Adrenal gland (tissue), 12 donors: ENCODE measurements around the gene SHISAL2B. TPM values are rescaled to one million over a fixed set of nuclear protein-coding genes. Genes with fewer than 3 reads are reported as not detected.
"Not testable (repeated sequence)": the region's sequence is repeated elsewhere in the genome, so short reads cannot be mapped to it uniquely, and the experiment has no call there.

Experiments
- DNase-seq, 7 donors: peaks; one replicate each; pipeline ENCODE4 v3.0.0-alpha.2; 2019 to 2020
- H3K27ac ChIP-seq, 5 donors: fragments of 200-600 bp; sonication (generic) in 4 of 5; 1 replicate in 3 of 5; 2 replicates in 2 of 5; pipeline versions ENCODE4 v1.5.1 to v1.8.0; 2016 to 2020; ENCODE audit warnings: mild to moderate bottlenecking in 1 of 5
- H3K27me3 ChIP-seq: fragments of 200-600 bp; 2 replicates; pipeline ENCODE4 v1.8.0; 2021
- H3K36me3 ChIP-seq, 2 donors: fragments of 200-600 bp; replicated peaks in 1 of 2; 1 replicate in 1 of 2; 2 replicates in 1 of 2; pipeline versions ENCODE4 v1.5.1 to v1.8.0; 2018 to 2022
- H3K4me1 ChIP-seq, 2 donors: fragments of 200-600 bp; replicated peaks in 1 of 2; 1 replicate in 1 of 2; 2 replicates in 1 of 2; pipeline versions ENCODE4 v1.5.1 to v1.8.0; 2018 to 2021
- H3K4me3 ChIP-seq, 4 donors: fragments of 200-600 bp; sonication (generic) in 3 of 4; one replicate each; pipeline ENCODE4 v1.5.1; 2016 to 2018
- H3K9me3 ChIP-seq, 3 donors: fragments of 200-600 bp; sonication (generic) in 1 of 3; replicated peaks in 1 of 3; 1 replicate in 2 of 3; 2 replicates in 1 of 3; pipeline versions ENCODE4 v1.5.1 to v1.8.0; 2016 to 2021
- CTCF ChIP-seq, 6 experiments: fragments of 450-650 bp in 4 of 6; fragments of 200-600 bp in 2 of 6; sonication (generic) in 1 of 6; IDR thresholded peaks; 1 replicate in 5 of 6; 2 replicates in 1 of 6; pipeline versions ENCODE4 v1.5.1 to v1.8.0; 2016 to 2021; ENCODE audit warnings: antibody characterized with exemption in 6 of 6, mild to moderate bottlenecking in 2 of 6, moderate library complexity in 1 of 6
- POLR2A ChIP-seq, 2 donors: fragments of 450-650 bp; IDR thresholded peaks; one replicate each; pipeline ENCODE4 v1.6.1; 2017; ENCODE audit warnings: antibody characterized with exemption in 2 of 2, mild to moderate bottlenecking in 2 of 2, moderate library complexity in 1 of 2
- WGBS, 4 donors: extraction: QIAGEN DNeasy Blood & Tissue Kit in 2 of 4; methylation state at CpG; one replicate each; pipeline versions ENCODE4 v1.1.5 to v1.1.7; 2013 to 2017; 5-methylcytosine and 5-hydroxymethylcytosine counted together
- intact Hi-C, 2 donors: fragments of 100-400 bp; cut with DNase I; formaldehyde crosslinking; loops; one replicate each; pipeline versions ENCODE4 v1.14.1 to v1.15.0; 2022 to 2023
- polyA plus RNA-seq, 3 donors: library from polyadenylated mRNA; stranded (reverse); fragments of 200-250 nt in 2 of 3; fragments of 350-450 nt in 1 of 3; fragmentation: Illumina TruSeq in 1 of 3; extraction: RNeasy Lipid Tissue Mini Kit (QIAGEN cat#74804) in 1 of 3; gene quantifications; one replicate each; pipeline ENCODE4 v1.2.3, GENCODE V29; 2013 to 2014
- total RNA-seq, 9 donors: library from RNA; depleted of rRNA in 4 of 9; stranded (reverse); fragments of >200 nt in 4 of 9; fragments of 120-200 nt in 1 of 9; fragmentation: NEBNext Ultra II Directional in 1 of 9; extraction: Animal tissue kit (Norgen Biotek cat#: 25700) in 1 of 9; gene quantifications; one replicate each; pipeline versions ENCODE4 v1.1.0 to v1.2.4, GENCODE V29; 2013 to 2023
- donor health status: healthy with polysubstance abuse.
- donor health status: Bipolar disorder and iron deficiency.
- donor health status: DM: yes; HTN: yes; CAD: no.
- donor health status: DM: no; HTN: no; CAD: no.
- donor health status: DM: no; HTN: no; CAD: no.
- donor health status: DM: yes; HTN: yes; CAD: no.

SHISAL2B gene
- total and polyA plus RNA-seq, 12 donors: 0.10 TPM; not detected in 11

- Histone ChIP-seq H3K27ac (no peak overlapping the region), H3K36me3 (no peaks in the 10 kb centered on the region), H3K9me3 (no peaks in the 10 kb centered on the region), H3K4me3 (no peak overlapping the region), H3K27me3 (no peaks in the 10 kb centered on the region), H3K4me1 (no peaks in the 10 kb centered on the region)
- 84 to 89% (median 88%) methylated on average over 3 of the region's 3 CpGs for WGBS, 4 donors
- intact Hi-C loops: no loop called here
- DNase-seq: no peak
- TF ChIP-seq CTCF (IDR thresholded peaks at IDR 0.05) (no peak), POLR2A (IDR thresholded peaks at IDR 0.05) (no peak)
Measured at GRCh38 chr5:64653766-64654560, 36.3 kb upstream of the SHISAL2B start.

GRCh38 chr5:64654561-64654938, 35.8 kb upstream of the SHISAL2B start:
- 74 to 83% (median 77%) methylated on average over 2 of the region's 2 CpGs for WGBS, 4 donors
- no peaks in the 10 kb centered on the region for H3K27me3 ChIP-seq
- TF ChIP-seq POLR2A (IDR thresholded peaks at IDR 0.05) (no peak), CTCF (IDR thresholded peaks at IDR 0.05) (no peak)
- H3K4me3 ChIP-seq: no peak overlapping the region
- H3K36me3 ChIP-seq: no peaks in the 10 kb centered on the region
- DNase-seq: no peak
- intact Hi-C loops: no loop called here
- H3K9me3 ChIP-seq: no peaks in the 10 kb centered on the region
- H3K4me1 ChIP-seq: no peaks in the 10 kb centered on the region
- H3K27ac ChIP-seq: no peak overlapping the region

GRCh38 chr5:64655596-64655995, 34.7 kb upstream of the SHISAL2B start:
- 45 to 60% (median 54%) methylated on average over 1 of the region's 1 CpG for WGBS, 4 donors
- Histone ChIP-seq H3K27ac (no peak overlapping the region), H3K4me1 (no peaks in the 10 kb centered on the region), H3K27me3 (no peaks in the 10 kb centered on the region), H3K4me3 (no peak overlapping the region), H3K36me3 (no peaks in the 10 kb centered on the region), H3K9me3 (no peaks in the 10 kb centered on the region)
- no peak for DNase-seq
- intact Hi-C loops: no loop called here
- TF ChIP-seq CTCF (IDR thresholded peaks at IDR 0.05) (no peak), POLR2A (IDR thresholded peaks at IDR 0.05) (no peak)

- TF ChIP-seq CTCF (IDR thresholded peaks at IDR 0.05) (no peak), POLR2A (IDR thresholded peaks at IDR 0.05) (no peak)
- Histone ChIP-seq H3K27ac (no peak overlapping the region), H3K4me3 (no peak overlapping the region), H3K4me1 (no peaks in the 10 kb centered on the region), H3K9me3 (no peaks in the 10 kb centered on the region), H3K27me3 (no peaks in the 10 kb centered on the region), H3K36me3 (no peaks in the 10 kb centered on the region)
- DNase-seq: no peak
- 76 to 88% (median 84%) methylated on average over 3 of the region's 3 CpGs for WGBS, 4 donors
- intact Hi-C loops: no loop called here
Measured at GRCh38 chr5:64659289-64659688, 31.0 kb upstream of the SHISAL2B start.

- H3K27ac ChIP-seq, intact Hi-C loops, H3K9me3 ChIP-seq, DNase-seq, H3K4me1 ChIP-seq, H3K36me3 ChIP-seq, H3K27me3 ChIP-seq, H3K4me3 ChIP-seq: not testable (repeated sequence)
- WGBS, 4 donors: 64 to 68% (median 67%) methylated on average over 6 of the region's 6 CpGs
Measured at GRCh38 chr5:64663181-64663580, 27.1 kb upstream of the SHISAL2B start.
